ENCODE data around the gene PYROXD2.

PYROXD2 gene

DNA sequence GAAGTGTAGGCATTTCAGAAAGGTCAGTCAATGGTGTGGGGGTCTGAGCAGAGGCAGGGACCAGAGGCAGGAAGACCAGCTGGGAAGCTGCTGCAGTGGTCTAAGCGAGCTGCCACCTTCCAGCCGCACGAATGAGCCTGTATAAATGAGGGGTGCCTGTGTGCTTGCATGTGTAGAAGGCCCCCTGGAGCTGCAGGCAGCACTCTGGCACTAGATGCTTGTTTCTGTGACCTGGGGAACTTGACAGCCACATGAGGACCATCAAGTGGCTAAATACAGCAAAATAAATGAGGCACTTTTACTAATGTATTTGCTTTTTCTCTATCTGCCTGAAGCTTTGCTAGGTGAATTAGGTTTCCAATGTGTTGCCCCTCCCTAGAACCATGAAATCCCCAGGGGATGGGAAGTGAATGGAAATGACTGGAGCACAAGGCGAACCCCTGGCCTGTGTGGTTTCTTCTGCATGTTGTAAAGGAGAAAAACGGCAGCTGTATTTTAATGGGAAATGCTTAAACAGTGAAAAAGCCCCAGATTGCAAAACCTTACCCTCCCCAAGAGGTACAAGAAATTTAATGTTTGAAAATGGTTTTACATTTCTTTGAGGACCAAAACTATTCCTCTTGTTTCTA lies 57.7 kb downstream of the PYROXD2 start:
- no peak overlapping the region for H3K4me3 ChIP-seq (ENCODE audit: low read depth, low read length)
- no peaks in the 10 kb centered on the region for H3K4me1 ChIP-seq
- TF ChIP-seq CTCF (IDR thresholded peaks at IDR 0.05; ENCODE audit: low read depth, low read length), result no peak
- H3K27me3 ChIP-seq, result peaks cover 2% of the 10 kb centered on the region; the same call in 1 of the 2 replicates
- no peaks in the 10 kb centered on the region for H3K36me3 ChIP-seq
- DNase-seq, result no peak
- no peaks in the 10 kb centered on the region for H3K9me3 ChIP-seq

GRCh38 chr10:98354491-98354890 lies 60.5 kb downstream of the PYROXD2 start:
- H3K27me3 ChIP-seq, result peaks cover 2% of the 10 kb centered on the region; the same call in 1 of the 2 replicates
- H3K4me1 ChIP-seq, result no peaks in the 10 kb centered on the region
- no peaks in the 10 kb centered on the region for H3K9me3 ChIP-seq
- H3K36me3 ChIP-seq, result no peaks in the 10 kb centered on the region
- TF ChIP-seq CTCF (IDR thresholded peaks at IDR 0.05; ENCODE audit: low read depth, low read length), result no peak
- DNase-seq, result no peak
- H3K4me3 ChIP-seq (ENCODE audit: low read depth, low read length), result no peak overlapping the region

GRCh38 chr10:98353170-98353569 lies 61.8 kb downstream of the PYROXD2 start:
- DNase-seq, result no peak

DNA sequence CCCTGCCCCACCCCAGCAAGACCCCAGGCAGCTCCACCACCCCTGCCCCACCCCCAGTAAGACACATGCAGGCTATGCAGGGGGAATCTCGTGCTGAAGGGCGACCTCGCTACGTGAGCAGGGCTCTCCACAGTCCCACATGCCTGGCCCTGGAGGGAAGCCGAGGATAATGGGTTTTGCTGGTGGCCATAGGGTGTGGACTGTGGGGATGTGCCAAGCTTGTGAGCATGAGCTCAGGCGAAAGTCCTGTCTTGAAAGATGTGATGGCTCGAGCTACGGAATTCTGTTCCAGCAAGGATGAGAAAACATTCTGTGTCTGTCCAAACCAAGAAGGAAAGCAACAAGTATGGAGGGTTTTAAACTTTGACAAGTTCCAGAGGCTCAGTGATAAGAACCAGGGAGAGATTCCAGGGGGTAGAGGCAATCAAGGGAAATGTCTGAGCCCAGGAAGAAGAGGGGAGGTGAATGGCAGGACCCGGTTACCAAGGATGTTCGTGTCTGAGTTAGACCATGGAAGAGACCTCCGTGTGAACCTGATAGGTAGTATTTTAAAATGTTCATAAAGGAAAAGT lies 63.1 kb downstream of the PYROXD2 start:
- Histone ChIP-seq H3K36me3 (no peaks in the 10 kb centered on the region), H3K4me3 (ENCODE audit: low read depth, low read length) (no peak overlapping the region), H3K9me3 (no peaks in the 10 kb centered on the region), H3K27me3 (peaks cover 2% of the 10 kb centered on the region; the same call in 1 of the 2 replicates), H3K4me1 (no peaks in the 10 kb centered on the region)
- TF ChIP-seq CTCF (IDR thresholded peaks at IDR 0.05; ENCODE audit: low read depth, low read length), result no peak
- no peak for DNase-seq

More at GRCh38 chr10:98353170-98353569, 61.8 kb downstream of the PYROXD2 start:
- H3K4me3 ChIP-seq (ENCODE audit: low read depth, low read length), result no peak overlapping the region
- no peaks in the 10 kb centered on the region for H3K36me3 ChIP-seq
- no peaks in the 10 kb centered on the region for H3K9me3 ChIP-seq
- H3K27me3 ChIP-seq, result peaks cover 2% of the 10 kb centered on the region; the same call in 1 of the 2 replicates
- no peak for TF ChIP-seq CTCF (IDR thresholded peaks at IDR 0.05; ENCODE audit: low read depth, low read length)
- no peaks in the 10 kb centered on the region for H3K4me1 ChIP-seq

DNA sequence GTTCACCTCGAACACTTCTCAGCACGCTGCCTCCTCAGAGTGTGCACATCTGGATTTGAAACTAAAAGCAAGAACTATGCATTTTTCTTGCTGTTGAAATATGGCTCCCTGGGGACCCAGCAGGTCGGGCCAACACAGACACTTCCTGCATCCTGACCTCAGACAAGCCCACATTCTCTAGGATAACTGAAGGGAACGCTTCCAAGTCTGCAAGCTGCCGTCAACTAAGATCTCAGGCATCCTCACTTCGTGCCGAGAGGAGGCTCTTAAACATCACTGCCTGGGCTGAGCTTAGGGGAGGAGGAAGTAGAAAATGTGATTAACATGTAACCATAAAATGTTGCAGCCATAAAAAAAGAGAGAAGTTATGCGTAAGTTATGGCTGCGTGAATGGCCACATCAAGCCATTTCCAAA lies 65.5 kb downstream of the PYROXD2 start:
- DNase-seq, result no peak
- Histone ChIP-seq H3K4me3 (ENCODE audit: low read depth, low read length) (no peak overlapping the region), H3K36me3 (no peaks in the 10 kb centered on the region), H3K9me3 (no peaks in the 10 kb centered on the region; the same call in 1 of the 2 replicates), H3K4me1 (no peaks in the 10 kb centered on the region), H3K27me3 (peaks cover 2% of the 10 kb centered on the region; the same call in 1 of the 2 replicates)
- TF ChIP-seq CTCF (IDR thresholded peaks at IDR 0.05; ENCODE audit: low read depth, low read length), result no peak

DNA sequence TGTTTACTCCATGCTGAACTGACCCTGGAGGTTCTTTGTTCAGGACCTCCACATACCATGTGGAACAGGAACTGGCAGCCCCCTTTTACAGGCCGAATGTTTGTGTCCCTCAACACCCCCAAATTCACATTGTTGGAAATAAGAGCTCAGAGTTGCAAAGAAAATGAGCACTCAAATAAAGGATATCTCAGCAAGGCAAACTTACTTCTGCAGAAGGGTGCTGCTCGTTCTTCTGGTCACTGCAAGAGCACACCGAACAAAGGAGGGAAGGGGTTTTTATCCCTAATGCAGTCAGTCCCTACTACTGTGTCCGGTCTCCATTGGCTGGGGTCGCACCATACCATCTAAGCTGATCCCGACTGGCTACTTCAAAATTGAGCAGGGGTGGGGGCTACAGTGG lies 68.1 kb downstream of the PYROXD2 start:
- Histone ChIP-seq H3K36me3 (no peaks in the 10 kb centered on the region), H3K9me3 (no peaks in the 10 kb centered on the region; the same call in 1 of the 2 replicates), H3K4me3 (ENCODE audit: low read depth, low read length) (no peak overlapping the region), H3K4me1 (no peaks in the 10 kb centered on the region), H3K27me3 (no peaks in the 10 kb centered on the region)
- no peak for DNase-seq
- no peak for TF ChIP-seq CTCF (IDR thresholded peaks at IDR 0.05; ENCODE audit: low read depth, low read length)
